ENCODE measurements around the gene ARSK. TPM values are rescaled to one million over a fixed set of nuclear protein-coding genes. Genes with fewer than 3 reads are reported as not detected.
A peak's percentile ranks its signal among the peaks of the same experiment; 100 is the strongest.
"Not testable (repeated sequence)": the region's sequence is repeated elsewhere in the genome, so short reads cannot be mapped to it uniquely, and the experiment has no call there.

ARSK gene
- total and polyA plus RNA-seq, 7 experiments from 2014 or later = 2.5 to 13.3 (median 7.7) TPM

- Mint-ChIP-seq H3K9me3 (peaks cover 0 to 2% (median 0%) of the 10 kb centered on the region in 11 donors), H3K27me3 (peaks cover 0 to 17% (median 0%) of the 10 kb centered on the region in 5 donors), H3K27ac (peak overlapping the region in 2 of 9 donors; percentile 25 to 46), H3K4me3 (no peak overlapping the region), H3K36me3 (no peaks in the 10 kb centered on the region), H3K4me1 (peaks cover 3 to 35% (median 27%) of the 10 kb centered on the region in 7 donors)
- H3K27me3 ChIP-seq (ENCODE audit: control insufficient read depth in 2 of 2, insufficient read depth in 2 of 2, low read length in 2 of 2) = no peaks in the 10 kb centered on the region
- H3K4me1 ChIP-seq (ENCODE audit: control insufficient read depth in 2 of 2, insufficient read depth in 2 of 2, low read length in 2 of 2) = peaks cover 0 to 18% of the 10 kb centered on the region in 2 donors
- ChIA-PET CTCF (interaction anchor here (1.1 to 4.0 kb wide), 7 partner anchors 10 to 205 kb away, joined by 3 to 20 read pairs (median 5); no protein-coding TSS in a partner anchor), POLR2A (interaction anchor here (1.0 to 5.4 kb wide), 4 partner anchors 8 to 141 kb away, joined by 3 to 67 read pairs (median 4); partner anchors contain the start of gene GPR150)
- H3K4me3 ChIP-seq (ENCODE audit: low read length) = no peak overlapping the region
- DNase-seq (no peak), ATAC-seq (no peak)
- no peaks in the 10 kb centered on the region for H3K9me3 ChIP-seq (ENCODE audit: control insufficient read depth in 2 of 3, low read length in 3 of 3)
- no peaks in the 10 kb centered on the region for H3K36me3 ChIP-seq (ENCODE audit: control insufficient read depth in 2 of 3, insufficient read depth in 3 of 3, low read length in 3 of 3)
- no peak overlapping the region for H3K27ac ChIP-seq (ENCODE audit: low read depth, low read length)
- intact Hi-C loops (cut with micrococcal nuclease) = loop anchor here (10.0 kb wide), 2 partner anchors 892 to 1172 kb away; no protein-coding TSS in a partner anchor
Measured at GRCh38 chr5:95643152-95643551, 88.3 kb downstream of the ARSK start.

DNA sequence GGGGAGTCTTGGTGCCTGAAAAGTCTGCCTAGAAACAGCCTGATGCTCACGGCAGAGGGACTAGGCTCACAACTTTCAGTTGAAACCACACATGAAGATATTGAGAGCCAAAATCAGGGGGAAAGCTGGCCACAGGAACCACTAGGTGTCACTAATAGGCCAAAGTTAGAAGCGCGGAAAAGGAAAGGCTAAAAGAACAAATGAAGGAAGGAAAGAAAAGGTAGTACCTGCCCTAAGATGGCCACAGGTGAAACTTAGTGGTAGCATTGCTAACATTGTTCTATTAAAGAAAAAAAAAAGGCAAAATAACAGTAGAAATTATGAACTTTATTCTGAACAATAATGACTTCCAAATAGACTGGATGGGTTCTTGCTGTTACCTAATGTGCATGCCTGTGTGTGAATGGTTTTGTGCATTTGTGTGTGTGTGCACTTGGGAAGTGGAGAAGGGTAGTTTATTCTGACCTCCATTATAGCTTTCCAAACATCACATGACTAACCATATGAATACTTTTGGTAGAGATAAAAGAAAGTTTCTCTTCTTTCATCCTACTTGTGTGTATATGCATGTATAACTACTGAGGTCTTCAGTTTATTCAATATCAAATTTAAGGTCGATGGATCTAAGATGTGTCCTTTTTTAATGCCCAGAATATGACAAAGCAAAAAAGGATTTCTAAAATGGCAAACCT lies 89.6 kb downstream of the ARSK start:
- Histone ChIP-seq H3K4me3 (ENCODE audit: low read length) (no peak overlapping the region), H3K36me3 (ENCODE audit: control insufficient read depth in 2 of 3, insufficient read depth in 3 of 3, low read length in 3 of 3) (no peaks in the 10 kb centered on the region), H3K27ac (ENCODE audit: low read depth, low read length) (peak overlapping the region; percentile 33), H3K4me1 (ENCODE audit: control insufficient read depth in 2 of 2, insufficient read depth in 2 of 2, low read length in 2 of 2) (peaks cover 0 to 18% of the 10 kb centered on the region in 2 donors), H3K9me3 (ENCODE audit: control insufficient read depth in 2 of 3, low read length in 3 of 3) (no peaks in the 10 kb centered on the region), H3K27me3 (ENCODE audit: control insufficient read depth in 2 of 2, insufficient read depth in 2 of 2, low read length in 2 of 2) (no peaks in the 10 kb centered on the region)
- ATAC-seq (peak; percentile 19), DNase-seq (peak in 8 of 9 donors; percentile 18 to 49 (median 42))
- Mint-ChIP-seq H3K4me3 (peak overlapping the region in 9 of 10 donors; percentile 0 to 87 (median 33)), H3K27ac (peak overlapping the region; percentile 1 to 89 (median 64)), H3K36me3 (no peaks in the 10 kb centered on the region), H3K9me3 (peaks cover 0 to 2% (median 0%) of the 10 kb centered on the region in 11 donors), H3K27me3 (peaks cover 0 to 4% (median 0%) of the 10 kb centered on the region in 5 donors), H3K4me1 (peaks cover 7 to 44% (median 32%) of the 10 kb centered on the region in 7 donors)
- CTCF ChIA-PET = interaction anchor here (0.6 to 4.0 kb wide), 14 partner anchors 13 to 691 kb away, joined by 3 to 31 read pairs (median 4); partner anchors contain the start of gene GLRX
- intact Hi-C loops (cut with micrococcal nuclease) = loop anchor here (1.0 to 10.0 kb wide), 14 partner anchors 20 to 1170 kb away; partner anchors contain the start of genes CAST (in 1 of the 2), ELL2 (in 1 of the 2), GLRX (in 1 of the 2) and RHOBTB3 (in 1 of the 2)
- POLR2A ChIA-PET = interaction anchor here (0.6 to 5.4 kb wide), 4 partner anchors 9 to 134 kb away, joined by 4 to 67 read pairs (median 8); partner anchors contain the start of gene GPR150

DNA sequence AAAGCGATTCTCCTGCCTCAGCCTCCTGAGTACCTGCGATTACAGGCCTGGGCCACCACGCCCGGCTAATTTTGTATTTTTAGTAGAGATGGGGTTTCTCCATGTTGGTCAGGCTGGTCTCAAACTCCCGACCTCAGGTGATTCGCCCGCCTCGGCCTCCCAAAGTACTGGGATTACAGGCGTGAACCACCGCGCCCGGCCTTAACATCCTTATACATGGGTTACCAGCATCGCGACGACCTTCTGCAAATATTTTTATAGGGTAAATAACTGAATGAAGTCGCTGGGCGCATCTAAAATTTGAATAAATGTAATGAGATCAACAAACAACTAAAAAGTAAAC lies 91.3 kb downstream of the ARSK start:
- CTCF ChIA-PET = interaction anchor here (0.6 to 4.0 kb wide), 11 partner anchors 11 to 215 kb away, joined by 3 to 31 read pairs (median 5); partner anchors contain the start of genes ARSK and SKIC3
- not testable (repeated sequence) for H3K9me3 ChIP-seq (ENCODE audit: control insufficient read depth in 2 of 3, low read length in 3 of 3); H3K36me3 Mint-ChIP-seq; H3K36me3 ChIP-seq (ENCODE audit: control insufficient read depth in 2 of 3, insufficient read depth in 3 of 3, low read length in 3 of 3); H3K27me3 ChIP-seq (ENCODE audit: control insufficient read depth in 2 of 2, insufficient read depth in 2 of 2, low read length in 2 of 2); H3K27me3 Mint-ChIP-seq; H3K9me3 Mint-ChIP-seq; ATAC-seq
- intact Hi-C loops (cut with micrococcal nuclease) = loop anchor here (1.0 to 10.0 kb wide), 13 partner anchors 14 to 1289 kb away; partner anchors contain the start of genes ARSK (in 2 of the 2), CAST (in 1 of the 2), ELL2 (in 1 of the 2) and GLRX (in 1 of the 2)
- POLR2A ChIA-PET = interaction anchor here (0.7 to 5.4 kb wide), 14 partner anchors 10 to 1016 kb away, joined by 3 to 67 read pairs (median 4); partner anchors contain the start of genes ARSK, CAST, GLRX and GPR150
- H3K4me1 Mint-ChIP-seq = peaks cover 7 to 53% (median 40%) of the 10 kb centered on the region in 7 donors
- H3K27ac ChIP-seq (ENCODE audit: low read depth, low read length) = peak overlapping the region; percentile 80
- DNase-seq = peak in 1 of 9 donors; percentile 8
- peaks cover 0 to 18% of the 10 kb centered on the region in 2 donors for H3K4me1 ChIP-seq (ENCODE audit: control insufficient read depth in 2 of 2, insufficient read depth in 2 of 2, low read length in 2 of 2)
- peak overlapping the region; percentile 84 to 93 (median 88) for H3K4me3 Mint-ChIP-seq
- peak overlapping the region; percentile 80 for H3K4me3 ChIP-seq (ENCODE audit: low read length)
- peak overlapping the region; percentile 71 to 95 (median 89) for H3K27ac Mint-ChIP-seq

DNA sequence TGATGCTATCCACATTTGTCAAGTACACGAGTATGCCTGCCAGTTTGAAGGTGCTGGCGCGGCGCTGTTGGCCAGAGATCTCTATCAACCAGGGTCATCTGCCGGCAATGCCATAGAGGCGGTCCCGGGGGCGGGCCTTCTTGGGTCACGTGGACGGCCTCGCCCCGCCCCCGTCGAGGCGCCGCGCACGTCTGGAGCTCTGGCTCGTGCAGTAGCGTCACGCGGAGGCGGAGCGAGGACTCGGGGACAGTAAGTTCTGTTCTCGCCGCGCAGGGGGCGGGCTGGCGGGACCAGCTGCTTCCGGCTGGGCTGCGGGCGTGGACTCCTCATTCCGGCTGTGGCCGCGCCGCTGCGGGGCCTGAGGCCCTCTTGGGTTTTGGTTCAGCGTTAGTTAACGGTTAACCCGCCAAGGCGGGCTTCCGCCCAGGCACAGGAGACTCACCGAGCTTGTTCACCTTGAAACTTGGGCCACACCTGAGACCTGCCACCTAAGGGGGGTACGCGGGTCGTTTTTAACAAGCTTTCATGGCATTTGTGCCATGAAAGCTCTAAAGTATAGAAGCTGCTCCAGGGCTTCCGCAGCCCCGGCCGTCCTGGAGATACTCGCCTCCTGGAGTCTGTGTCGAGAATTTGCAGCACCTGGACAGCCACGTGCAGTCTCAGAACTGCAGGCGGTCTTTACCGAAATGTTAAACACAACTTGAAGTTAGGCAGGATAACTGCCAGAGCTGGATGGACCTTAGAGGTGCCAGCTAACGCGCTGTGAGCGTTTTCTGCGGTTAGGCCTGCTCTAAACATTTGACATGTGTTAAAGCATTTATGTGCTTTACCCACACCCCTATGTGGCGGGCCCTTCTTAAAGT lies 91.9 kb downstream of the ARSK start, which contains the start of gene RFESD:
RFESD (plus strand) TSS at position 209 of the 863 bp plus-strand sequence. CDS start 5,495 bp downstream, outside the sequence.
- Histone ChIP-seq H3K27me3 (ENCODE audit: control insufficient read depth in 2 of 2, insufficient read depth in 2 of 2, low read length in 2 of 2) (no peaks in the 10 kb centered on the region), H3K4me3 (ENCODE audit: low read length) (peak within 1 kb of the TSS; percentile 80), H3K36me3 (ENCODE audit: control insufficient read depth in 2 of 3, insufficient read depth in 3 of 3, low read length in 3 of 3) (no peaks in the 10 kb centered on the region), H3K4me1 (ENCODE audit: control insufficient read depth in 2 of 2, insufficient read depth in 2 of 2, low read length in 2 of 2) (peaks cover 0 to 18% of the 10 kb centered on the region in 2 donors), H3K27ac (ENCODE audit: low read depth, low read length) (peak within 1 kb of the TSS; percentile 80), H3K9me3 (ENCODE audit: control insufficient read depth in 2 of 3, low read length in 3 of 3) (no peaks in the 10 kb centered on the region)
- ChIA-PET POLR2A (interaction anchor here (0.7 to 5.4 kb wide), 17 partner anchors 9 to 1250 kb away, joined by 3 to 67 read pairs (median 4); partner anchors contain the start of genes ARSK, CAST, GLRX and GPR150), CTCF (interaction anchor here (0.6 to 4.0 kb wide), 16 partner anchors 9 to 223 kb away, joined by 3 to 31 read pairs (median 4); partner anchors contain the start of genes ARSK and SKIC3)
- DNase-seq (peak; percentile 84 to 94 (median 90)), ATAC-seq (peak; percentile 98)
- Mint-ChIP-seq H3K27me3 (no peaks in the 10 kb centered on the region), H3K4me3 (peak within 1 kb of the TSS; percentile 84 to 93 (median 88)), H3K4me1 (peaks cover 7 to 53% (median 40%) of the 10 kb centered on the region in 7 donors), H3K36me3 (peaks cover 0 to 3% (median 2%) of the 10 kb centered on the region in 5 donors), H3K9me3 (peaks cover 0 to 2% (median 0%) of the 10 kb centered on the region in 11 donors), H3K27ac (peak within 1 kb of the TSS; percentile 71 to 95 (median 89))
- intact Hi-C loops (cut with micrococcal nuclease) = loop anchor here (1.0 to 10.0 kb wide), 15 partner anchors 14 to 1289 kb away; partner anchors contain the start of genes ARSK (in 2 of the 2), CAST (in 1 of the 2), ELL2 (in 1 of the 2) and GLRX (in 1 of the 2)

- no peak overlapping the region for H3K27ac ChIP-seq (ENCODE audit: low read depth, low read length)
- no peak for ATAC-seq
- no peaks in the 10 kb centered on the region for H3K9me3 ChIP-seq (ENCODE audit: control insufficient read depth in 2 of 3, low read length in 3 of 3)
- H3K36me3 ChIP-seq (ENCODE audit: control insufficient read depth in 2 of 3, insufficient read depth in 3 of 3, low read length in 3 of 3) = peaks cover 0 to 10% (median 0%) of the 10 kb centered on the region in 3 experiments
- peaks cover 0 to 18% of the 10 kb centered on the region in 2 donors for H3K4me1 ChIP-seq (ENCODE audit: control insufficient read depth in 2 of 2, insufficient read depth in 2 of 2, low read length in 2 of 2)
- H3K27me3 ChIP-seq (ENCODE audit: control insufficient read depth in 2 of 2, insufficient read depth in 2 of 2, low read length in 2 of 2) = no peaks in the 10 kb centered on the region
- peaks cover 5 to 16% (median 10%) of the 10 kb centered on the region in 5 donors for H3K36me3 Mint-ChIP-seq
- H3K27ac Mint-ChIP-seq = peak overlapping the region in 1 of 9 donors; percentile 1
- H3K4me3 ChIP-seq (ENCODE audit: low read length) = no peak overlapping the region
- POLR2A ChIA-PET = interaction anchor here (1.0 to 5.4 kb wide), 10 partner anchors 7 to 175 kb away, joined by 3 to 67 read pairs (median 8); partner anchors contain the start of genes ARSK, GLRX, GPR150 and SKIC3
- H3K9me3 Mint-ChIP-seq = peaks cover 0 to 1% (median 0%) of the 10 kb centered on the region in 11 donors
- no peak for DNase-seq
- peak overlapping the region in 5 of 10 donors; percentile 48 to 93 (median 62) for H3K4me3 Mint-ChIP-seq
- no peaks in the 10 kb centered on the region for H3K27me3 Mint-ChIP-seq
- intact Hi-C loops (cut with micrococcal nuclease) = loop anchor here (1.0 to 10.0 kb wide), 10 partner anchors 79 to 1167 kb away; partner anchors contain the start of genes CAST (in 1 of the 2), ELL2 (in 1 of the 2) and RHOBTB3 (in 1 of the 2)
- peaks cover 7 to 53% (median 40%) of the 10 kb centered on the region in 7 donors for H3K4me1 Mint-ChIP-seq
- CTCF ChIA-PET = interaction anchor here (1.1 to 3.7 kb wide), 2 partner anchors 8 to 25 kb away, joined by 3 to 31 read pairs; no protein-coding TSS in a partner anchor
Measured at GRCh38 chr5:95647886-95648860, 93.3 kb downstream of the ARSK start.
